HepG2 (cell line): ENCODE measurements around the gene STK39. TPM values are rescaled to one million over a fixed set of nuclear protein-coding genes. Genes with fewer than 3 reads are reported as not detected.

Source experiments
- ATAC-seq: fragments of 200-7000 bp; cut with Tn5 transposase; 3 replicates; pipeline ENCODE4 v1.9.1; 2020; ENCODE audit warnings: mild to moderate bottlenecking, moderate library complexity
- BruUV-seq: library from RNA; stranded (reverse); fragments of 400-500 nt; replicated peaks from 2 replicates; lab custom pipeline; 2021; lab: Mats Ljungman, UMichigan
- CTCF ChIA-PET: fragments of 300-600 bp; formaldehyde crosslinking; extraction: SDS; loops from one replicate; lab custom pipeline; 2021; ENCODE audit warnings: low total read pairs, inconsistent platforms, low intra/inter-chr PET ratio; lab: Yijun Ruan, JAX
- POLR2A ChIA-PET: fragments of 350-600 bp; sonication (Branson Sonifier 250); formaldehyde crosslinking; loops from one replicate; lab custom pipeline; 2020; ENCODE audit warnings: antibody characterized with exemption, inconsistent platforms; lab: Yijun Ruan, JAX
- DNase-seq: peaks from one replicate; pipeline ENCODE4 v3.0.0-alpha.2; 2015; ENCODE audit warnings: low spot score
- FAIRE-seq: peaks from 3 replicates; lab custom pipeline; 2011; peaks lifted over from hg19 to GRCh38; lab: Jason Lieb, UNC
- H2AFZ ChIP-seq: one replicate; pipeline ENCODE4 v1.6.1; 2011; ENCODE audit warnings: low read length, inconsistent platforms
- H3K27ac ChIP-seq: fragments of 300-600 bp; 3 replicates; pipeline ENCODE4 v1.8.0; 2011; ENCODE audit warnings: mixed run types, mild to moderate bottlenecking, mixed read lengths, low read length, inconsistent platforms; ENCODE audit not compliant: insufficient read depth; ENCODE audit errors: extremely low read length
- H3K27me3 ChIP-seq, 2 experiments: fragments of 200-600 bp in 1 of 2; 2 replicates in 1 of 2; 3 replicates in 1 of 2; pipeline versions ENCODE4 v1.6.0 to v1.8.0; 2011; ENCODE audit warnings: low read length in 2 of 2, mild to moderate bottlenecking in 2 of 2, moderate library complexity in 2 of 2, inconsistent platforms in 1 of 2; ENCODE audit not compliant: insufficient read depth in 2 of 2, control insufficient read depth in 1 of 2
- H3K36me3 ChIP-seq, 2 experiments: fragments of 200-600 bp in 1 of 2; replicated peaks in 1 of 2; 2 replicates in 1 of 2; 3 replicates in 1 of 2; pipeline versions ENCODE4 v1.5.1 to v1.8.0; 2011; ENCODE audit warnings: low read length in 2 of 2, inconsistent platforms in 1 of 2; ENCODE audit not compliant: insufficient read depth in 2 of 2, control insufficient read depth in 1 of 2
- H3K4me1 ChIP-seq: 2 replicates; pipeline ENCODE4 v1.5.1; 2012; ENCODE audit warnings: low read length, inconsistent platforms; ENCODE audit not compliant: insufficient read depth
- H3K4me2 ChIP-seq: 2 replicates; pipeline ENCODE4 v1.6.0; 2011; ENCODE audit warnings: low read depth, low read length, inconsistent platforms
- H3K4me3 ChIP-seq, 3 experiments: fragments of 200-600 bp in 1 of 3; sonication (generic), shearing (Covaris generic) in 1 of 3; replicated peaks in 1 of 3; 2 replicates each; pipeline ENCODE4 v1.5.1; 2011 to 2016; ENCODE audit warnings: low read length in 3 of 3, inconsistent platforms in 2 of 3, low read depth in 2 of 3, mild to moderate bottlenecking in 2 of 3, control low read depth in 1 of 3, mixed read lengths in 1 of 3; ENCODE audit not compliant: insufficient read depth in 1 of 3
- H3K79me2 ChIP-seq: one replicate; pipeline ENCODE4 v1.6.1; 2011; ENCODE audit warnings: low read length, inconsistent platforms; ENCODE audit not compliant: insufficient read depth
- H3K9ac ChIP-seq: 2 replicates; pipeline ENCODE4 v1.6.0; 2011; ENCODE audit warnings: mild to moderate bottlenecking, low read depth, low read length, inconsistent platforms; ENCODE audit not compliant: insufficient read depth
- H3K9me3 ChIP-seq: 2 replicates; pipeline ENCODE4 v1.5.1; 2012; ENCODE audit warnings: mild to moderate bottlenecking, low read length
- H4K20me1 ChIP-seq: 2 replicates; pipeline ENCODE4 v1.6.0; 2011; ENCODE audit warnings: inconsistent platforms, mild to moderate bottlenecking, low read length, moderate library complexity; ENCODE audit not compliant: insufficient read depth
- BRCA1 ChIP-seq: sonication (generic); formaldehyde crosslinking; IDR thresholded peaks from 2 replicates; pipeline ENCODE4 v1.4.0; 2020; ENCODE audit warnings: missing genetic modification reagents
- ELF3 ChIP-seq: IDR thresholded peaks from 2 replicates; pipeline ENCODE4 v1.6.1; 2016; ENCODE audit warnings: missing genetic modification reagents, missing compliant biosample characterization
- PRMT3 ChIP-seq: sonication (generic); formaldehyde crosslinking; IDR thresholded peaks from 2 replicates; pipeline ENCODE4 v1.8.1; 2022; ENCODE audit warnings: low read depth, mild to moderate bottlenecking, moderate library complexity, missing genetic modification reagents, borderline replicate concordance
- SKI ChIP-seq: fragments of 450-650 bp; IDR thresholded peaks from one replicate; pipeline ENCODE4 v1.6.1; 2018; ENCODE audit warnings: mild to moderate bottlenecking; ENCODE audit not compliant: partially characterized antibody
- ZFP1 ChIP-seq: IDR thresholded peaks from 2 replicates; pipeline ENCODE4 v1.6.1; 2016
- ZFP37 ChIP-seq: sonication (generic); formaldehyde crosslinking; IDR thresholded peaks from 2 replicates; pipeline ENCODE4 v1.4.0; 2020; ENCODE audit warnings: missing genetic modification reagents, borderline replicate concordance
- ZFX ChIP-seq: sonication (generic); formaldehyde crosslinking; IDR thresholded peaks from 2 replicates; pipeline ENCODE4 v1.4.0; 2020; ENCODE audit warnings: mild to moderate bottlenecking, low read depth, missing genetic modification reagents, moderate library complexity
- ZNF12 ChIP-seq: sonication (generic); formaldehyde crosslinking; IDR thresholded peaks from 2 replicates; pipeline ENCODE4 v1.5.0; 2020; ENCODE audit warnings: missing genetic modification reagents
- ZNF225 ChIP-seq: sonication (generic); formaldehyde crosslinking; IDR thresholded peaks from 2 replicates; pipeline ENCODE4 v1.4.0; 2020; ENCODE audit warnings: mild to moderate bottlenecking, missing genetic modification reagents
- ZNF460 ChIP-seq: sonication (generic); formaldehyde crosslinking; IDR thresholded peaks from 2 replicates; pipeline ENCODE4 v1.5.1; 2020; ENCODE audit warnings: missing genetic modification reagents, mild to moderate bottlenecking, borderline replicate concordance
- ZNF567 ChIP-seq: sonication (generic); formaldehyde crosslinking; IDR thresholded peaks from 2 replicates; pipeline ENCODE4 v1.8.1; 2023; ENCODE audit warnings: mild to moderate bottlenecking, missing genetic modification reagents, borderline replicate concordance
- ZNF713 ChIP-seq: sonication (generic); formaldehyde crosslinking; IDR thresholded peaks from 2 replicates; pipeline ENCODE4 v1.4.0; 2020; ENCODE audit warnings: mild to moderate bottlenecking, missing genetic modification reagents
- WGBS: methylation state at CpG from one replicate; pipeline ENCODE4 v1.1.6; 2017; ENCODE audit warnings: low lambda C conversion rate; 5-methylcytosine and 5-hydroxymethylcytosine counted together
- in situ Hi-C: cut with HindIII; loops from 2 replicates; pipeline ENCODE4 v1.10.0; 2017; ENCODE audit warnings: low pct_unique_long_range_greater_than_20kb; ENCODE audit not compliant: extremely low pct_ligation_motif_present
- intact Hi-C: fragments of 100-400 bp; cut with micrococcal nuclease; formaldehyde crosslinking; loops from one replicate; pipeline ENCODE4 v1.10.0; 2022; ENCODE audit not compliant: unreplicated experiment
- polyA plus RNA-seq, 8 experiments: library from polyadenylated mRNA; depleted of rRNA in 3 of 8; stranded (reverse) in 7 of 8; unstranded in 1 of 8; fragments of >200 nt; fragmentation: Illumina TruSeq in 4 of 8; extraction: Trizol in 4 of 8; gene quantifications; 2 replicates each; pipeline versions ENCODE4 v1.2.1 to v1.2.3, GENCODE V29; 2011 to 2016; ENCODE audit warnings: low read depth in 4 of 8, missing spikeins in 1 of 8, mixed read lengths in 1 of 8; ENCODE audit not compliant: insufficient read depth in 1 of 8
- total RNA-seq, 5 experiments: library from RNA; depleted of rRNA; stranded (reverse); fragments of >200 nt; fragmentation: Illumina TruSeq; extraction: Trizol; gene quantifications; 2 replicates each; pipeline ENCODE4 v1.2.3, GENCODE V29; 2016; ENCODE audit warnings: low read depth in 1 of 5
- TF ChIP-seq, protein P1 (sequence below): IDR thresholded peaks from 2 replicates; pipeline ENCODE4 v1.6.1; 2012; ENCODE audit warnings: low read depth, low read length, improper control_type of control experiment
- TF ChIP-seq, protein P2 (sequence below): sonication (generic); formaldehyde crosslinking; IDR thresholded peaks from 2 replicates; pipeline ENCODE4 v1.5.1; 2020; ENCODE audit warnings: missing genetic modification reagents, mild to moderate bottlenecking, borderline replicate concordance
- TF ChIP-seq, protein P3 (sequence below): IDR thresholded peaks from 2 replicates; pipeline ENCODE4 v1.6.1; 2016

The STK39 gene
- total and polyA plus RNA-seq, 2 of the 13 experiments (the other 11 are each of a cell fraction or from before 2014, with no cell fraction given) = 27.3 to 38.4 TPM

DNA sequence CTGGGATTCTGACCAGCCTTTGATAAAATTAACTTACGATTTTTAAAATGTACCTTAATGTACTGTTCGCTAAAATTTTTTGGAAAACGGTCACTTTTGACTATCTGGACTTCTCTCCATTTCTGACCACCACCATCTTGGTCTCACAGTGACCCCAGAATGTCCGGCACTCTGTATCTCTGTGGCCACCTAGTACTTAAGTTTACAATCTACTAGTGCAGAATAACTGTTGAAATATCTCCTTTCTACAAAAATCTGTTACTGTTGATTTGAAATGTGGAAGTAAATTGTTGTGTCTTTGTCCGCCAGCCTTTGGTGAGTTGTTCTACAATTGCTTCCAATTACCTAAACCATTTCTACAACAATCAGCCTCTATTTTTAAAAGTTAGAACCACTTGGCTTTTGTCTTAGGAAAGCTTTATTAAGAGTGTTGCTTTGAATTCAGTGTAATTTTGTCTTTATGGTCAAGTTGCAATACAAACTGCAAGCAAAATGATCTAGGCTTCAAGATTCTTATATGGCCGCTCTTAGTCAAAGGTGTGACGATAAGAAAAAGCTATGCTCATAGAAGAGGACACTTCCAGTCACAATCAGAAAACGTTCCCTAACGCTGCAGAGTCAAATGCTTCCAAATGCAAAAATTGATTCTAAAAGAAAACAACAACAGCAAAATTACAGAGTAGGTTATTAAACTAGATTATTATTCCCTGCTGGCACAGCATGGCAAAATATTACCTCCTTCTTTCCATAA lies 283.3 kb downstream of the STK39 start:
- ChIA-PET CTCF (interaction anchor here (0.8 kb wide), 1 partner anchor 154 kb away, joined by 4 read pairs; no protein-coding TSS in a partner anchor), POLR2A (no interaction called here)
- no peaks in the 10 kb centered on the region for H4K20me1 ChIP-seq
- H2AFZ ChIP-seq = no peak overlapping the region
- H3K4me2 ChIP-seq = no peak overlapping the region
- no peak for TF ChIP-seq ZNF460 (CRISPR knock-in tag)
- TF ChIP-seq, protein P1, sequence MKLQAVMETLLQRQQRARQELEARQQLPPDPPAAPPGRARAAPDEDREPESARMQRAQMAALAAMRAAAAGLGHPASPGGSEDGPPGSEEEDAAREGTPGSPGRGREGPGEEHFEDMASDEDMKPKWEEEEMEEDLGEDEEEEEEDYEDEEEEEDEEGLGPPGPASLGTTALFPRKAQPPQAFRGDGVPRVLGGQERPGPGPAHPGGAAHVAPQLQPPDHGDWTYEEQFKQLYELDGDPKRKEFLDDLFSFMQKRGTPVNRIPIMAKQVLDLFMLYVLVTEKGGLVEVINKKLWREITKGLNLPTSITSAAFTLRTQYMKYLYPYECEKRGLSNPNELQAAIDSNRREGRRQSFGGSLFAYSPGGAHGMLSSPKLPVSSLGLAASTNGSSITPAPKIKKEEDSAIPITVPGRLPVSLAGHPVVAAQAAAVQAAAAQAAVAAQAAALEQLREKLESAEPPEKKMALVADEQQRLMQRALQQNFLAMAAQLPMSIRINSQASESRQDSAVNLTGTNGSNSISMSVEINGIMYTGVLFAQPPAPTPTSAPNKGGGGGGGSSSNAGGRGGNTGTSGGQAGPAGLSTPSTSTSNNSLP = no peak
- no peak for TF ChIP-seq ELF3
- TF ChIP-seq ZNF567 (CRISPR knock-in tag) = no peak
- TF ChIP-seq, protein P2, sequence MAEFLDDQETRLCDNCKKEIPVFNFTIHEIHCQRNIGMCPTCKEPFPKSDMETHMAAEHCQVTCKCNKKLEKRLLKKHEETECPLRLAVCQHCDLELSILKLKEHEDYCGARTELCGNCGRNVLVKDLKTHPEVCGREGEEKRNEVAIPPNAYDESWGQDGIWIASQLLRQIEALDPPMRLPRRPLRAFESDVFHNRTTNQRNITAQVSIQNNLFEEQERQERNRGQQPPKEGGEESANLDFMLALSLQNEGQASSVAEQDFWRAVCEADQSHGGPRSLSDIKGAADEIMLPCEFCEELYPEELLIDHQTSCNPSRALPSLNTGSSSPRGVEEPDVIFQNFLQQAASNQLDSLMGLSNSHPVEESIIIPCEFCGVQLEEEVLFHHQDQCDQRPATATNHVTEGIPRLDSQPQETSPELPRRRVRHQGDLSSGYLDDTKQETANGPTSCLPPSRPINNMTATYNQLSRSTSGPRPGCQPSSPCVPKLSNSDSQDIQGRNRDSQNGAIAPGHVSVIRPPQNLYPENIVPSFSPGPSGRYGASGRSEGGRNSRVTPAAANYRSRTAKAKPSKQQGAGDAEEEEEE (CRISPR knock-in tag) = no peak
- TF ChIP-seq ZFP1 (CRISPR knock-in tag) = no peak
- TF ChIP-seq ZFX (CRISPR knock-in tag) = no peak
- TF ChIP-seq ZFP37 (CRISPR knock-in tag) = no peak
- no peak for TF ChIP-seq SKI
- TF ChIP-seq, protein P3, sequence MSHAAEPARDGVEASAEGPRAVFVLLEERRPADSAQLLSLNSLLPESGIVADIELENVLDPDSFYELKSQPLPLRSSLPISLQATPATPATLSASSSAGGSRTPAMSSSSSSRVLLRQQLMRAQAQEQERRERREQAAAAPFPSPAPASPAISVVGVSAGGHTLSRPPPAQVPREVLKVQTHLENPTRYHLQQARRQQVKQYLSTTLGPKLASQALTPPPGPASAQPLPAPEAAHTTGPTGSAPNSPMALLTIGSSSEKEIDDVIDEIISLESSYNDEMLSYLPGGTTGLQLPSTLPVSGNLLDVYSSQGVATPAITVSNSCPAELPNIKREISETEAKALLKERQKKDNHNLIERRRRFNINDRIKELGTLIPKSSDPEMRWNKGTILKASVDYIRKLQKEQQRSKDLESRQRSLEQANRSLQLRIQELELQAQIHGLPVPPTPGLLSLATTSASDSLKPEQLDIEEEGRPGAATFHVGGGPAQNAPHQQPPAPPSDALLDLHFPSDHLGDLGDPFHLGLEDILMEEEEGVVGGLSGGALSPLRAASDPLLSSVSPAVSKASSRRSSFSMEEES = no peak
- TF ChIP-seq BRCA1 (CRISPR knock-in tag) = no peak
- TF ChIP-seq ZNF225 (CRISPR knock-in tag) = no peak
- no peak for TF ChIP-seq ZNF12 (CRISPR knock-in tag)
- TF ChIP-seq PRMT3 (CRISPR knock-in tag) = no peak
- TF ChIP-seq ZNF713 (CRISPR knock-in tag) = no peak
- no peak for ATAC-seq
- H3K36me3 ChIP-seq = peaks cover 5 to 26% of the 10 kb centered on the region in 2 experiments
- no TSS peak for BruUV-seq
- intact Hi-C loops = no loop called here
- no peak overlapping the region for H3K4me3 ChIP-seq
- WGBS = 97% methylated on average over 9 of the region's 9 CpGs
- in situ Hi-C loops = no loop called here
- H3K9ac ChIP-seq = no peak overlapping the region
- H3K4me1 ChIP-seq = no peaks in the 10 kb centered on the region
- H3K79me2 ChIP-seq = no peaks in the 10 kb centered on the region
- no peaks in the 10 kb centered on the region for H3K9me3 ChIP-seq
- no peak overlapping the region for H3K27ac ChIP-seq
- FAIRE-seq = peak; percentile 46
- H3K27me3 ChIP-seq = no peaks in the 10 kb centered on the region
- DNase-seq = no peak
